GM08714 (cell line): ENCODE results near the gene CD164L2.
"Not testable (repeated sequence)": the region's sequence is repeated elsewhere in the genome, so short reads cannot be mapped to it uniquely, and the experiment has no call there.

ENCODE experiments used
- H3K4me3 ChIP-seq: fragments of 200-500 bp; sonication (Bioruptor generic); 2 replicates; pipeline ENCODE4 v1.5.1; 2014; ENCODE audit warnings: mild to moderate bottlenecking, low read length, inconsistent platforms
- ZNF274 ChIP-seq: IDR thresholded peaks from 2 replicates; pipeline ENCODE4 v1.6.1; 2012; ENCODE audit warnings: mild to moderate bottlenecking, low read depth, low read length

CD164L2 gene

DNA sequence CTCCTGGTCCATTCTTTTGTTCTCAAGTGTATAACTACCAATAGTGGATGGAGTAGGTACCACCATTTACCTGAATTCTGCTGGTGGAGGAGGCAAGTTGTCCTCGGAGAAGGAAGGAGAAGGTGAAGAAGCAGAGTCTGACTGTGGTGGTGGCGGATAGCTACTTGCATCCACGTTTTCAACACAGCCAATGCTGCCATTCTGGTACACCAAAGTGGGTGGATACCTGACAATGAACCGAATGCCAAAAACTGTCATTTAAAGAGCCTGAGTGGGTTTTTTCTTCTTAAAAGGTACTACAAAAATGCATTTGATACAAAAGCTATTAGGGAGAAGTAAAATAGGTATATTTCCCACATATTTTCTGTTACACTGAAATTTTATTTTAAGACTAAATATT lies 29.4 kb upstream of the CD164L2 start:
- no peak for TF ChIP-seq ZNF274
- no peak overlapping the region for H3K4me3 ChIP-seq

DNA sequence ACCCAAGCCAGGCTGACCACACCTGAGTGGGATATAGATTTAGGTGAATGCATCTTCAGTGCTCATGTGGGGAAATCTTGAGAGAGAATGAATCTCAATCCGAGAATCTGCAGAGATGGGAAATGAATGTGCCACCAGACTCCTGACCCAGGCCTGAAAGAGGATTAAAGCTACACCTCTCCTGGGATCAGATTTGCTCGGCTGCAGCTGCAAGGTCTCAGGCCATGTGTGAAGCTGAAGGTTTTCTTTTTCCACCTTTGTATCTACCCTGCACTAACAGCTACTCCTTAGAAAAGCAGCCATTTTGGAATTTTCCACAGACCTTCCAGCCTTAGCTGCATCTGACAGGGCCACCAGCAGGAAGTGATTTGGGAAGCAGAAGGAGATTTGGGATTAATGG lies 27.6 kb upstream of the CD164L2 start:
- no peak for TF ChIP-seq ZNF274
- no peak overlapping the region for H3K4me3 ChIP-seq

DNA sequence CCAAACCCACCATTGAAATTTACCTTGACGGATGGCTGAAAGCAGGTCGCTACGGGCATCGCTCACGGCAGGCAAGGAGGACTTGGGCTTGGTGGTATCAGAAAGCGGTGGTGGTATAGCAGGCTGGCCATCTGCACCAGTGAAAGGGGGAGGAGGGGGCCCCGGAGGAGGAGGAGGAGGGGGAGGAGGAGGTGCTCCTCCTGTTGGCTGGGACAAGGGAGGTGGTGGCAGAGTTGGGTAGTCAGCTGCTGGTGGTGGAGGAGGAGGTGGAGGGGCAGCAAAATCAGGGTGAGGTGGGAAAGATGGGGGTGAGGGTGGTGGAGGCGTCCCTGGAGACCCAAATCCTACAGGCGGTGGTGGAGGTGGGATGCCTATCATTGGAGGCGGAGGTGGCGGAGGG lies 26.5 kb upstream of the CD164L2 start:
- no peak overlapping the region for H3K4me3 ChIP-seq
- no peak for TF ChIP-seq ZNF274

DNA sequence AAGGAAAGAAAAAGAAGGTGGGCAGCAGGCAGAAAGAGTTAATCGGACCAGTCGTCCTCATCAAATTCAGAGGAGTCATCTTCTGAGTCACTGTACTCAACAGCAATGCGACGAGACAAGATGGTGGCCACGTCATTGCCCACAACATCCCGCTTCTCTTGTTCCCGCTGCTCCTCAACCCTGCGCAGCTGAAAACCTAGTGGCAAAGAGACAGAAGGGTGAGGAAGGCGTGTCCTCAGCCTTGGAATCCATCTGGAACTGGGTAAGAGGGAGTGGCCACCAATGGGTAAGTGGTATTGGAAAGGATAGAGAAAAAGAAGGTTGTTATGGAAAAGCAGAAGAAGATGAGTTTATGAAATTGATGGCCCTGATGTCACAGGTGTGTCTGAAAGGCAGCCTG lies 25.0 kb upstream of the CD164L2 start:
- no peak for TF ChIP-seq ZNF274
- H3K4me3 ChIP-seq, result no peak overlapping the region

DNA sequence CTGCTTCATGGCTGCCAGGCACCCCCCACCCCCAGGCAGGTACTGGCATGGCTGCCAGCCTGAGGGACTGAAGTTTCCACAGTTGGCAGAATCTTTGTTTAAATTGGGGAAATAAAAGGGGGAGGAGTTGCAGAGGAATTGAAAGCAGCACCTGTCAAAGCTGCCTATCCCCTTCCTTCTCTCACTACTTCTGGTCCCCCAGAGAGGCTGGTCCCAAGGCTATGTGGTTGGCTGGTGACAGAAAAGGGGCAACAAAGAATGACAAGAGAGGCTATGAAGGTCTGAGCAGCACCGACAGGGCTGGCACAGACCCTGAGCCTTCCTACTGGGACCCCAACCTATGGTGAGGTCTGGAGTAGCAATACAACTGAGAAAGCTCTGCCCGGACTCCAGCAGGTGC lies 23.7 kb upstream of the CD164L2 start:
- not testable (repeated sequence) for H3K4me3 ChIP-seq

DNA sequence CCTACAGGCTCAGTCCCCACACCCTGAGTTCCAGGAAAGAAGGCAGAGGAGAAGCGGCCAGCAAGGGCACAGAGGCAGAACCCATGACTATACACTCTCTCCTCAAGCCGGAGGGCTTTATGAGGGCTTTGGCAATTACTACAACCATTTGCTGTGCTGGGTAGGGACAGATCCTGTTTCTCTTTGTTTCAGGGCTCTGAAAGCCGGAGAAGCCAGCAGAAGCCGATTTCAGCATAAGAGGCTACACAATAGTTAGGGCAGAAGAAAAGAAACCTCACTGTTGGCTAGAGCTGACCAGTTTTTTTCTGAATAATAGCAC lies 23.2 kb upstream of the CD164L2 start:
- no peak overlapping the region for H3K4me3 ChIP-seq
- no peak for TF ChIP-seq ZNF274

DNA sequence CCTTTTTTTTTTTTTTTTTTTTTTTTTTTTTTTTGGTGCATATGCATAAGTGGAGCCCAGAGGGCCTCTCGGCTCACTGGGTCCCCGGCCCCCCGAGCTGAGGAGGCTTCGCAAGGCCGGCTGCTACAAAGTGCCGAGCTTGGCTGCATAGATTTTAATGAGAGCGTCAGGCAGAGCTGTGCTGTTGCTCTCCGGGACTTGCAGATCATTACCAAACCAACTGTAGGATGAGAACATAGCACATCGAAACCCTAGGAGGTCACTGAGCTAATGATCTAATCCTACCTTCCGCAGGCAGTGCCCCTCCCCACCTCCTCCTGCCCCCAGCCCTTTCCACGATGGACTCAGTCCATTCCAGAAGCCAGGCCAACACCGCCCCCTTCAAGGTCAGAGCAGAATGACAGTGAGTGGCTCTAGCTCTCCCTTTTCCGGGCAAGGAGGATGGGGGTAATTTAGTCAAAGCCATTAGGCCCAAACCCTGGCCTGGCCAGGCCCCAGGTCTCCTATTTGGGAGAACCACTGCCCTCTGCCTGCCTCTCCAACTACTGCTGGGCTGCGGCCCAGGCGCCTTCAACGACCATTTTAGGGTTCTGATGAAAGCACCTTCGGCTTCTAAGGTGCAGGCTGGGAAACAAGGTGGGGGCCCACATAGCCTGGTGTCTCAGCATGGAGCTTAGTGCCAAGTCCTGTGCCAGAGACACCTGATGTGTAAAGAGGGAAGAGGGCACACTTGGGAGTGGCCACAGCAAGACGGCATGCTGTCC lies 22.6 kb upstream of the CD164L2 start:
- H3K4me3 ChIP-seq, result not testable (repeated sequence)

DNA sequence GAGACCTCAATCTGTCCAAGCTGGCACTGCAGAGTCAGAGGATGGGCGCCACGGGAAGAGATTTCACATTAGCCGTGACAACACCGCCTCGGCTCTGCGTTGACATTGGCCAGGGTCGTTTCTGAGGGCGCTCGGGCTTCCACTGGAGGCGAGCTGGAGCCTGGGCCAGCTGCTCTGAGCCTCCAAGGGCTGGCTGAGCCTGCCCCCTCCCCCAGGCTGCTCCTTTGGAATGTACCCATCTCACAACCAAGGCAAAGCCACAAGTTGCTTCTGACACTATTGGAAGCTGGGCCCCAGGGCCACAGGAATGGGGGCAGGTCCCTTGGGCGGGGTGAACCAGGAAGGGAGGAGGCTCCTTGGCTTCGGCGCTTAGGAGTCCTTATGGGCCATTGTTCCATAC lies 21.9 kb upstream of the CD164L2 start:
- H3K4me3 ChIP-seq, result no peak overlapping the region
- TF ChIP-seq ZNF274, result no peak

DNA sequence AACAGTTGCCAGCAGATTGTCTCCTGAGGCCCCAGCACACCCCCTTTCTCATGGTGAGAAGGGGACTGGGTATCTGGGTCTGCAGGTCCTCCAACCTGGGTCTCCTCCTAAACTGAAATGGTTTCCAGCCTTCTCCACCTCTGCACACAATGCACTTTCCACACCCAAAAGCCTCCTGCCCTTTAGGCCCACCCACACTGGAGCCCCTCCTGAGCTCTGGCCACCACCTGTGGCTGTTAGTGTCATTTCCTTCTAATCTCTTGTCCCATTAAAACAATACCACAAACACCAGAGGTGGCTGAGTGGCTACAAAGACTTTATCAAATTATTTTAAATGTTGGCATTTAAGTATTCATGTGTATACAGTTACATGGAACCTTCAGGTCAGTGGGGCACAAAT lies 20.8 kb upstream of the CD164L2 start:
- no peak overlapping the region; the same call in 1 of the 2 replicates for H3K4me3 ChIP-seq
- TF ChIP-seq ZNF274, result no peak

DNA sequence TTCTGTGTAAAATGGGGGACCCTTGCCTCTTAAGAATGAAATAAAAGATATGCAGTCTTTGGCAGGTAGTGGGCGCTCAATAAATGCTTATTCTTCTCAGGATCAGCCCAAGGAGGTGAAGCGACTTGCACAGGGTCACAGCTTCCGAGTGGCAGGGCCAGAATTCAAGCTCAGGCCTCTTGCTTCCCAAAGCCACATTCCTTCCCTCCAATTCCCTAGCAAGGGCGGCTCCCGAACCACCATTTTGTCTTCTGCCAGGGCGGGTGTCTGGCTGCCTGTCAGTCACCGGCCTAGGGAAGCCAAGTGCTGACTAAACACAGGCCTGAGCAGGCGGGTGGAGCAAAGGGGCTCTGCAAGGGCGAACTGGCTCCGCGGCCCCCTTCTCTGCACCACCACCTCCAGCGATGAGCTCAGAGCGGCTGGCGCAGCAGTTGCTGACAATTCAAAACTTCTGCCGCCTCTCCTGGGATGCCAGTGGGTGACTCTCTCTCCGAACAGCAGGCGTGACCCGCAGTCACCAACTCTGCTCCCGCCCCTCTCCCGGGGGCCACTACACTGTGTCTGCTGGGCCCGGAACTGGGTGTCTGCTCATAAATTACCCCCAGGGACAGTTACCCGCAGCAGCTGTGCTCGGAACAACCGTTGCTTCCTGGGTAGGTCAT lies 20.1 kb upstream of the CD164L2 start:
- TF ChIP-seq ZNF274, result no peak
- H3K4me3 ChIP-seq, result no peak overlapping the region; the same call in 1 of the 2 replicates

DNA sequence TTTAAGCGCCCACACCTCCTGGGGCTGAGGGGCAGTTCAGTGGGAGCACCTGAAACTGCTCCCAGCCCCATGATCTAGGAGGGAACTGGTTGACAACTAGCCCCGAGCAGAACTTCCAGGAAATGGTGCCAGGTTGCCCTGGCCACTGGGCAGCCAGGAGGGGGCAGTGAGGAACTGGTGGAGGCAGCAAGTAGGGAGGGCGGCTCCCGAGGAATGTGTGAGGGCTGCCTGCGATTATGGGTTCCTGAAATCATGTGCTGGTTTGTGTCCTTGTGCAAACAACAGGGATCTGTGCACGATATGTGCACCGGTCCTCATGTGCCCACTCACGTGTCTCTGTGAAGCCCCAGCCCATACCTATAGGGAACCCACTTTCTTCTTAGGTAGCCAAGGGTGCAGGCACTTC lies 19.2 kb upstream of the CD164L2 start:
- no peak overlapping the region for H3K4me3 ChIP-seq
- TF ChIP-seq ZNF274, result no peak

DNA sequence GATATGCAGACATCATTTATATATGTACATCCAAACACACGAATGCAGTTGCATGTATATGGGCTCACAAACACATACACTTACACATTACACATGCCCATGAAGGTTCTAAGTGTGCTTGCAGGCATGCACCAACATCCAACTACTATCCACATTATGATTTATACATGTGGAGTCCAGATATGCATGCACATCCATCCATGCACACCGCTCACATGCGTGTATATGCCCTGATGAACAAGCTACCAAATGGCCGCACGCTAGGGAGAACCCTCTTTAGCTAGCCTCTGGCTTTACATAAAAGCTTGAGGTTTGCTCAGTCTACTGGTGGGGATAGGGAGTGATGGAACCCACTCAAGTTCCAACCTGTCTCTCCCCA lies 17.8 kb upstream of the CD164L2 start:
- no peak overlapping the region for H3K4me3 ChIP-seq
- no peak for TF ChIP-seq ZNF274

DNA sequence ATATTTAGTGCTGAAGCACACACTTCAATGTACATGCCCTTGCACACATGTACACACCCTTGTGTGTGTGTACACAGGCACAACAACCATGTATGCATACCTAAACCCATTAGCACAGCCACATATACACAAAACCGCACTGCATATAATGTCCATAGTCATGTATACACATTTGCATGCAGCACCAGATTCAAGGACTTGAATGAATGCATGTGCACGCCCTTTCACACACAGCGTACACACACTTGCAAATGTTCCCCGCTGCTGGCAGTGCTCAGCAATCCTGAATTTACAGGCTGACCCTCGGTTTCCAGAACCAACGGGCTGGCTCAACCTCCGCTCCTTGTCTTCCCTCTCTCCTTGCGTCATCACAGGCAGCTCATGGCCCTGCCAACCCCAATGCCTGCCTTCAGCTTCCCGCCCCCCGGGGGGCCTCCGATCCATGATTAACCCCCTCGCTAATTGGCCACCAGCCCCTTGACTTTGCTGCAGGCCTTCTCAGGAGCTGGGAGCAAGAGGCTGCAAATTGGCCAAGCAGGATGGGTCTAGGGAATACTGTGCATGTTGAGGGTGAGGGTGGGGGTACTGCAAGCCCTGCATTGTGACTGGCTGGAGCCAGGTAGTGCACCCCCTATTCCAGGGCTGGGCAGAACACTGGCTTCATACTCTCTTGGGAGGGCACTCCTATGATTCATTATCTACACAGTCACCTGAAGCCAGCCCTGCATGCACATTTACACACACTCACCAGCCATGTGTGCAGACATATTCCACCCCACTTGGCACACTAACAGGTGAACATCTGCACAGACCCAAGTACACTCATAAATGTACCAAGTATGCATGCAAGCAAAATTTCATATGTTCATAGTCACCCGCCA lies 17.2 kb upstream of the CD164L2 start:
- no peak for TF ChIP-seq ZNF274
- H3K4me3 ChIP-seq, result no peak overlapping the region

DNA sequence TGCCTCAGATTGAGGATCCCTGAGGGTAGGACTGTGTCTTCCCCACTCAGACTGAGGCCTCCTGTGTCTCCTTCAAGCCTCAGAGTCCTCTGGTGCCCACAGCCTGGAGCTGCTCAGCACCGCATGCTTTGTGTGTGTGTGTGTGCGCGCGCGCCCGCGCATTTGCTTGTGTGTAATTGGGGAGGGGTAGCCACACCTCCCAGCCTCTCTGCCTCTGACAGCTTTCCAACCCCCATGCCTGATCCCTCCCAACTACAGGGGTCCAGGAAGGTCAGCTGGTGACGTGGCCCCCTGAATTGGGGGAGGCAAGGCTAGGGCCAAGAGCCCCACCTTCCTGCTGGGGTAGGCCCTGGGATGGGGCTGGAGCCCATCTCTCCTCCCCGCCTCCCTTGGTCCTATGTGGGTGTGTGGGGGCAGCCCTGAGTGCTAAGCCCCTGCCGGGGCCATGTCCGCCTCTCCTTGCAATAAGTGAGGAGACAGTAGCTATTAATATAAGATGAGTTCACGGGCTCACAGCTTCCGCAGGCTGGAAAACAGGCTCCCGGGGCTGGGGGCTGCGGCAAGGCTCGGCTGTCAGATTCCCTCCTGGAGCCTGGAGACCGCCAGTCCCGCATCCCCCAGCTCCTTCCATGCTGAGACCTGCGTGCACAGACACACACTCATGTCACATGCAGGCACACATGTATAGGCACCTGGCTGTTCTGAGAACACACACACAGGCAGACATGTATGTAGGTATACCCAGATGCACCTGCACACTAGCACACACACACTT lies 16.3 kb upstream of the CD164L2 start:
- no peak for TF ChIP-seq ZNF274
- no peak overlapping the region for H3K4me3 ChIP-seq
